ENCODE data around the gene TASP1.
"Not testable (repeated sequence)": the region's sequence is repeated elsewhere in the genome, so short reads cannot be mapped to it uniquely, and the experiment has no call there.

Gene TASP1

GRCh38 chr20:13492001-13492481, 146.7 kb downstream of the TASP1 start:
- no peak for DNase-seq

GRCh38 chr20:13487202-13487601, 151.5 kb downstream of the TASP1 start:
- DNase-seq, result no peak

GRCh38 chr20:13486694-13487093, 152.0 kb downstream of the TASP1 start:
- DNase-seq, result no peak

- no peak for DNase-seq
Observed at GRCh38 chr20:13485576-13485975, 153.2 kb downstream of the TASP1 start.

- not testable (repeated sequence) for DNase-seq
Observed at GRCh38 chr20:13485019-13485418, 153.7 kb downstream of the TASP1 start.

GRCh38 chr20:13483472-13483871, 155.3 kb downstream of the TASP1 start:
- DNase-seq, result not testable (repeated sequence)

- no peak for DNase-seq
Observed at GRCh38 chr20:13478366-13478765, 160.4 kb downstream of the TASP1 start.

GRCh38 chr20:13474467-13474866, 164.3 kb downstream of the TASP1 start:
- no peak for DNase-seq

GRCh38 chr20:13469262-13469661, 169.5 kb downstream of the TASP1 start:
- DNase-seq, result no peak

GRCh38 chr20:13468166-13468565, 170.6 kb downstream of the TASP1 start:
- no peak for DNase-seq

- DNase-seq, result no peak
Observed at GRCh38 chr20:13464702-13465101, 174.0 kb downstream of the TASP1 start.

GRCh38 chr20:13461849-13462458, 176.8 kb downstream of the TASP1 start:
- DNase-seq, result no peak

GRCh38 chr20:13458860-13459451, 179.8 kb downstream of the TASP1 start:
- no peak for DNase-seq

- DNase-seq, result no peak
Observed at GRCh38 chr20:13457487-13457886, 181.2 kb downstream of the TASP1 start.

GRCh38 chr20:13455713-13456112, 183.0 kb downstream of the TASP1 start:
- DNase-seq, result no peak

- no peak for DNase-seq
Observed at GRCh38 chr20:13453367-13453766, 185.4 kb downstream of the TASP1 start.

- no peak for DNase-seq
Observed at GRCh38 chr20:13452470-13453124, 186.1 kb downstream of the TASP1 start.

GRCh38 chr20:13449868-13450434, 188.8 kb downstream of the TASP1 start:
- no peak for DNase-seq

GRCh38 chr20:13447385-13448180, 191.1 kb downstream of the TASP1 start:
- no peak for DNase-seq

- DNase-seq, result no peak
Observed at GRCh38 chr20:13443690-13444089, 195.0 kb downstream of the TASP1 start.

- DNase-seq, result no peak
Observed at GRCh38 chr20:13442986-13443385, 195.7 kb downstream of the TASP1 start.

GRCh38 chr20:13441388-13441787, 197.3 kb downstream of the TASP1 start:
- DNase-seq, result no peak

- DNase-seq, result no peak
Observed at GRCh38 chr20:13436530-13436929, 202.2 kb downstream of the TASP1 start.
